Measurements from ENCODE around the gene PTPN4. TPM values are rescaled to one million over a fixed set of nuclear protein-coding genes. Genes with fewer than 3 reads are reported as not detected.

The PTPN4 gene
- total RNA-seq, 4 donors from 2014 or later = 23.3 to 45.4 (median 39.1) TPM

- no peak for TF ChIP-seq CTCF (IDR thresholded peaks at IDR 0.05; ENCODE audit: low read depth)
Observed at GRCh38 chr2:119794237-119794636, 34.5 kb downstream of the PTPN4 start.

- TF ChIP-seq CTCF (IDR thresholded peaks at IDR 0.05; ENCODE audit: low read depth) = no peak
Observed at GRCh38 chr2:119795309-119796303, 35.9 kb downstream of the PTPN4 start.

GRCh38 chr2:119800376-119800902, 40.7 kb downstream of the PTPN4 start:
- TF ChIP-seq CTCF (IDR thresholded peaks at IDR 0.05; ENCODE audit: low read depth) = no peak

- TF ChIP-seq CTCF (IDR thresholded peaks at IDR 0.05; ENCODE audit: low read depth) = no peak
Observed at GRCh38 chr2:119801040-119801439, 41.3 kb downstream of the PTPN4 start.

- TF ChIP-seq CTCF (IDR thresholded peaks at IDR 0.05; ENCODE audit: low read depth) = no peak
Observed at GRCh38 chr2:119803101-119803500, 43.4 kb downstream of the PTPN4 start.

- TF ChIP-seq CTCF (IDR thresholded peaks at IDR 0.05; ENCODE audit: low read depth) = no peak
Observed at GRCh38 chr2:119808516-119809147, 48.9 kb downstream of the PTPN4 start.

Measured in subcutaneous adipose tissue (tissue), 4 donors.